Epithelial cell of umbilical artery (primary cell): Measurements from ENCODE around the gene CASQ1. TPM values are rescaled to one million over a fixed set of nuclear protein-coding genes. Genes with fewer than 3 reads are reported as not detected.

Experiments
- total RNA-seq: library from RNA; depleted of rRNA; stranded (reverse); fragments of >200 nt; gene quantifications from 2 replicates; pipeline ENCODE4 v1.2.3, GENCODE V29; 2014

The CASQ1 gene
- not detected in 2 replicates for total RNA-seq

DNA sequence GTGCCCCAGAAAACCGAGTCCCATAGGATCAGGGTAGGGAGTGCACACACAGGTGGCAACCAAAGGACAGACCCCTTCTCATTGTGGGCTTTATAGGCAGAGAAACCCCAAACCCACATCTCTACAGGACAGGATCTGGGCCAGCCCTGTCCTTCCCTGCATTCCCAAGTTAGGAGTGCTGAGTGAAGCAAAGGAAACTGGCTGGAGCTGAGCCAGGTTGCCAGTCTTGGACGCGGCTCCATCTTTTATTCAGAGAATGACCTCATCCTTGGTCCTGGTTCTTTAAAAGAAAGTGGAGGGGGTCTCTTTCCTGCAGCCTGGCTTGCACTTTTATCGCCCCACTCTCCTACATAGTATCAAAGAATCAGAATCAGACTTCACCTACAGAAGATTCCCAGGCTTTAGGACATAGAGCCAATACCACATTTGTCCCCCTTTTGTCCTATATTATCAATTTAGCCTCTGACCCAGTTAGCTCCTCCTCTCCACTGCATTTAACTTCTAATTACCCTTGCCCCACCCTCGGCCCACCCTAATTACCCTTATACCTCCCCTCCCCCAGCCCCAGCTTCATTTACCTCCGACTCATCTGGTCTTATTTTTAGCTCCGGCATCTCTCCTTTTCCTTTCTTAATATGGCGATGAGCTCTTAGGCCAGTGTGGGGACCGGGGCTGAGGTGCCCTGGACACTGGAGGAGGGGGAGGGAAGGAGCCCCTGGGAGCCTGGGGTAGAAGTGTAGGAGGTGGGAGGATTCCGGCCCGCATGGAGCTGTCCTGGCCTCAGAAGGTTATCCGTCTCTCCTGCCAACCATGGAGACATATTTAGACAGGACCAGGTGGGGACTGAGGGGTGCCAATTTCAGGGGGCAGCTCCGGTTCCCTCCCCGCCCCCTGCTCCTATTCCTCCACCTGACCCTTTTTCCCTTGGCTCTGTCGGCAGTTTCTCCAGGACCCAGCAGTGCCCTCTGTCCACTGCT is at the start of gene CASQ1:
TSS of gene CASQ1 (plus strand) at position 927 of the 977 bp plus-strand sequence. CDS start 177 bp downstream, outside the sequence.

GRCh38 chr1:160151303-160151702 is 39.1 kb upstream of the CASQ1 start, which contains the start of gene ATP1A4:
Gene ATP1A4, plus strand, starts transcription at chr1:160151603. Its CDS starts 438 bp downstream, at chr1:160152041.

GRCh38 chr1:160205242-160206035 is 15.1 kb downstream of the CASQ1 start, which contains the start of gene PEA15:
Gene PEA15, plus strand, starts transcription at chr1:160205384. Its CDS starts 6,161 bp downstream, at chr1:160211545.

Other genes with a start within 250 kb of the CASQ1 start
- gene IGSF9, start 245.0 kb upstream of the CASQ1 start, total RNA-seq = not detected in 2 replicates
- gene SLAMF9, start 236.3 kb upstream of the CASQ1 start, total RNA-seq = not detected in 2 replicates
- 2.9 and 3.8 TPM in 2 replicates for gene PIGM, start 158.6 kb upstream of the CASQ1 start, total RNA-seq
- not detected in 2 replicates for gene KCNJ10, start 120.4 kb upstream of the CASQ1 start, total RNA-seq
- not detected in 2 replicates for gene KCNJ9, start 109.0 kb upstream of the CASQ1 start, total RNA-seq
- 10.1 and 13.8 TPM in 2 replicates for gene IGSF8, start 92.0 kb upstream of the CASQ1 start, total RNA-seq
- not detected in 2 replicates for gene ATP1A2, start 74.8 kb upstream of the CASQ1 start, total RNA-seq
- gene ATP1A4, start 39.0 kb upstream of the CASQ1 start, total RNA-seq = not detected in 2 replicates
- 51.5 and 54.9 TPM in 2 replicates for gene PEA15, start 14.8 kb downstream of the CASQ1 start, total RNA-seq
- 68.2 and 82.1 TPM in 2 replicates for gene DCAF8, start 72.0 kb downstream of the CASQ1 start, total RNA-seq
- 25.8 and 29.9 TPM in 2 replicates for gene PEX19, start 94.6 kb downstream of the CASQ1 start, total RNA-seq
- gene COPA, start 152.7 kb downstream of the CASQ1 start, total RNA-seq = 259 and 315 TPM in 2 replicates
- gene NCSTN, start 152.8 kb downstream of the CASQ1 start, total RNA-seq = 82.8 and 93.3 TPM in 2 replicates
- 0.15 TPM in 1 of 2 replicates, not detected in the other for gene NHLH1, start 176.5 kb downstream of the CASQ1 start, total RNA-seq
- not detected in 2 replicates for gene VANGL2, start 210.0 kb downstream of the CASQ1 start, total RNA-seq